Ecto neural progenitor cell (in vitro differentiated cells): ENCODE measurements around the gene LPP.
"Not testable (repeated sequence)": the region's sequence is repeated elsewhere in the genome, so short reads cannot be mapped to it uniquely, and the experiment has no call there.

ENCODE experiments used
- DNase-seq: peaks from one replicate; pipeline ENCODE4 v3.0.0-alpha.2; 2018; ENCODE audit warnings: low spot score

Gene LPP

DNA sequence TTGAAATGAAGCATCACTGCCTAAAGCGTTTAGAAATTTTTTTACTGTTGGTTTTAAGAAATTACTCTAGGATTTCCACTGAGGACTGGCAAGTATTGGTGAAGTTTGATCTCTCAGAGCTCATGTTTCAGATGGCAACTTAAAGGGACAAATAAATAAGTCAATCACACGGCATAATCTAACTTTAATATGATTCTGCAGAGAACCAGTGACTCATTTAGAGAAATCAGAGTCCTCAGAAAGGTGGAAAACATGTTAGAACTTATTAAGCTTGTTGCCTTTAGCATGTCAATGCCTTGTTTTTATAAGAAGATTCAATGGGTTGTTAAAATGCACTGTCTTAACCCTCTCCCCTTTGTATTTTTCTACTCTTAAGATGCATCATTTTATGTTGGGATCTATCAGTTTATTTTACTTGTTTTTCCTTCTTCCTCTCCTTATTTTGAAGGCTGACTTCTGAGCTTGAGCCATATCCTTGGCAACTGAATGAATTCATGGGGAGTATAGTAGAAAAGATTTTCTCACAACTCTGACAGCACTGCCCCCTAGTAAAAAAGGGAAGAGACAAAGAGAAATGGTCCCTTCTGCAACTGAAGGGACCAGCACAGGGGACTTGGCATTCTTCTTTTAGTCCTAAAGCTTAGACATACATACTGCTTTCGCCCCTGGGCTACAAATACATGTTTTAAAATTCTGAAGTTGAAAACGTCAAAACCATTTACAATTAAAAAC, 431.2 kb downstream of the LPP start:
- no peak for DNase-seq

DNA sequence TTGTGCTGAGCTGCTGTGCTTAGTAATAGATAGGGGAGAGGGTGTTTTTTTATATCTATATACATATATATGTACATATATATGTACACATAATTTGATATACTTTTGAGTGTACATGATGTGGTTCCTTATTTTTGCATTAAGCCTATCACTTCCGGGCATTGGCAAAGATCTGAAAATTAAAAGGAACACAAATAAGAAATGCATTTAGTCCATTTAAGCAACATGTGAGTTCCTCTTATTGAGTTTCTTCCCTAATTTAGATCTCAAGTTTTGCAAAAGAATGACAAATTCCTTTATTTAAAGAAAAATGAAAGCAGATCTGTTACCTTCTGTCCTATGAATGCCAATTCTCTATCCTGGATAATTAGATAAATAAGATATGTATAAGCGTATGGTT, 435.1 kb downstream of the LPP start:
- DNase-seq, result no peak

DNA sequence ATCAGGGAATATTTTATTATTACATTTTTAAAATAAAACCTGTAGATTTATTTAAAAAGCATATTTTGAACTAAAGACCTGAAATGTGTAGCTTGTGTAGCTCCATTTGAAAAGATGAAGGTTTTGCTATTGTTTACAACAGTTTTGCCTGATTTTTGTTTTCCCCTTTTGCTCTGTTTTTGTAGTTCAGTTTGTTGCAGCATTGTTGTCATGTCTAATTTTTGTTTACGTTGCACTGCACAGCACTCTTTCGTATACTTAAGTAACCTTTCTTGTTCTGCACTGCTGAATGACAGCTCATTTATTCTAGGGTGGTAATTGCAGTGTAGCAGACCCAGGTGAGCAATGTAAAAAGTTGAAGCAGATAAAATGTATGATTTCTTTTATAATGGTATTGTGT, 435.8 kb downstream of the LPP start:
- no peak for DNase-seq

DNA sequence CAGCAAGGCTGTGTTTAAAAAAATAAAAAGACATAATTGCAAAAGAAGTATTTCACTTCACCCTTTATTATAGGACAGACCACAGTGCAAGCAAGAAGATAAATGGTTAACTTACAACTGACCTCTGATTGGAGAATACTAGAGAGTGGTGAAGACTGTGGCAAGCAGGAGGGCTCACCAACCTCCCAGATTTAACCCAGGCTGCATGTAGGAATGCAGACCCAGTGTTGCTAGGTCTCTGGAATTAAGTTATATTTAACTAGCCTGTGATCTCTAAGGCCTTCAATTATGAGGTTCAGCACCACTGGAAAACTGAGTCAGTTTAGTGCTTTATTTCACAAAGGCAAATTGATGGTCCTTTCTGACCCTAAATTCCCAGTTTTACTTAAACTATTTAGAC, 436.6 kb downstream of the LPP start:
- DNase-seq, result no peak

DNA sequence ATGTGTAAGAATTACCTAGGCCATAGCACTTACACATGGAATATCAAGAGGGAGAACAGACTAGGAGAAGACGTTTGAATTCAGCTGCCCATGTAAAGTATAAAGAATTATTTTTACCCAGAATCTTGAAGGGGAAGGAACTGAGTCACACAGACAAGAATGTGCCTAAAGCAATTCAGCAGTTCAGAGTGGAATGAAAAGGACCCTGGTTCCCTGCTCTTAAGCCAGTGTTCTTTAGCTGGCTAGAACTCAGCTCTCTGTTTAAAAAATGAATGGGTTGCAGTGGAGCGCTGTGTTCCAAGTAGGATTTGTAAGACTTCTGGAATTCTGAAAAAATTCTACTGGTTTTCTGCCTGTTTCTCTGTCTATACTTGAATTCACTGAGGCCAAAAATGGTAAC, 440.2 kb downstream of the LPP start:
- no peak for DNase-seq

DNA sequence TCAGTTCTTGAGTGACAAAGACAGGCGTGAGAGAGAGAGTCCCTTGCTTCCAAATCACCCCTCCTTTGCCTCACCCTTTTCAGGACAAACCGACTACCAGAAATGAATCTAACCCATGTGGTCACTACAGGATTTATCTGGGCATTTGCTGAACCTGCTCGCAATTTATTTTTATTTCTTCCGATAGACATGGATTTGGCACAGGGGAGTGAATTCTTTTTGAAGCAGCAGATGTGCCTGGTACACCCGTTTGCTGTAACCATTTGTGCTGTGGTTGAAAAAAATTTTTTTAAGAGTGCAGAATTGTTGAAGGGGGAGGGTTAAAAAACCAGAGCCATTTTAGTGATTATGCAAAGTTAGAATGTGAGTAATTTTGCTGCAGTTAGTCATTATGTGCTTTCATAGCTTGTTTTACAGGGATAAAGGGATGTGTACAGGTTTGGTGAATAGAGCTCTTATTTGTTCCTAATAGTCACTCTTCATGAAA, 442.0 kb downstream of the LPP start:
- no peak for DNase-seq

DNA sequence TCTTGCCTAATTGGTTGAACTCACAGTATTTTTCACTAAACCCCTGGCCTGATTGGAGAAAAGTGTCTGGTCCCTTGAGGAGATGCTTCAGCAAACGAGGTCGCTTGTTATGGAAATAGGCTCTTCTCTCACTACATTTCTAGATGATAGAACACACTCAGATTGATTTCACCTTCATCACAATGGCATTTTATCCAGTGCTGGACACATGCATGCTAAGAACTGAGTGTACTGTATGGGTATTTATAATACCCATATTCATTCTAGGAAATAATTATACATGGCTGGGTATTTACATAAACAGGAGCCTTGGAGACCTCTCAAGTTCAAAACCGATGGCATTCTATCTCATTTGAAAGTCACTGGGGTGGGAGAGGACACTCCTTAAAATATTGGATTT, 444.9 kb downstream of the LPP start:
- no peak for DNase-seq

DNA sequence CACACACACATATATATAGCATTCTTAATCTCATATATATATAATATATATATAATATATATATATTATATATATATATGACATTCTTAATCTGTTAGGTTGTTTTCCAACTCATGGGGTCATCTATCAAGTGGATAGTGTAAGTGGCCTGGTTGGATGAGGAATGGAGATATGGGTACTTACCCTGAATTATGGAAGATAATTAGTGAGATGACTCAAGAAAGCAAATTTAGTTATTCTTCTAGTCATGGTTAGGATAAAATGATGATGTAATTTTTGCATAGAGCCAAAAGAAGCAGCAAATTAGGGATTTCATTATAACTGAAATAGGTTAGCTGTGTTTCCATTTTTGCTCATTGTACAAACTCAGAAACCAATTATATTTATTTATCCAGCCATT, 448.2 kb downstream of the LPP start:
- no peak for DNase-seq

DNA sequence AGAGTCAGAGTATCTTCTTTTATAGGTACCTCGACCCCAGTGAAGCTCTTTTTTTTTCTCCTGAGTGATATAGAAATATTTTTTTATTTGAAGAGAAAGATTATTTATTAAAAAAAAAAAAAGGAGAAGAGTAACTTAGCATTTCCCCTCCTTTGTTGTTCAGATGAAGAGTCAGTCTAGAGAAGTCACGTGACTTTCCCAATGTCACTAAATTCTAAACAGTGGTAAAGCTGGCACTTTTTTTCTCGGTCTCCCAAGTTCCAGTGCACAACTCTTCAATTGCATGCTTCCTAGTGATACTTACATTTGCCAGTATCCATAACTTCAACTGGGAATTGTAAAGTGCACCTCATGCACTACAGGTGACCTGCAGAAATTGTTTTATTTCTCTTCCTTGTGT, 448.7 kb downstream of the LPP start:
- no peak for DNase-seq

DNA sequence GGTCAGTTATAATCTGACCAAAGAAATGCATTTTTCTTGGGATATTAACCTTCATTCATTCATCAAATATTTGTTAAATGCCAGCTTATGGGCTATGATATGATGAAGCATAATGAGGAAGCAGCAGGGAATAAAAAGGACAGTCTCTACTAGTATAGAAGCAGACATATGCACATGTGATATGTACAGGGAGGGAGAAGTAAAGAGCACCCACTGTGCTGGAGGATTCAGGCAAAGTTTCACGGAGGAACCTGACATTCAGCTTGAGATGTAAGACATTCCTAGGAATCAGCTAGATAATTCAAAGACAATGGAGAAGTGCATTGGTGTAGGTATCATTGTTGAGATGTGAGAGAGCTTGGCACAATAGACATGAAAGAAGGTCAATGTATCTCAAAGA, 450.7 kb downstream of the LPP start:
- DNase-seq, result no peak

DNA sequence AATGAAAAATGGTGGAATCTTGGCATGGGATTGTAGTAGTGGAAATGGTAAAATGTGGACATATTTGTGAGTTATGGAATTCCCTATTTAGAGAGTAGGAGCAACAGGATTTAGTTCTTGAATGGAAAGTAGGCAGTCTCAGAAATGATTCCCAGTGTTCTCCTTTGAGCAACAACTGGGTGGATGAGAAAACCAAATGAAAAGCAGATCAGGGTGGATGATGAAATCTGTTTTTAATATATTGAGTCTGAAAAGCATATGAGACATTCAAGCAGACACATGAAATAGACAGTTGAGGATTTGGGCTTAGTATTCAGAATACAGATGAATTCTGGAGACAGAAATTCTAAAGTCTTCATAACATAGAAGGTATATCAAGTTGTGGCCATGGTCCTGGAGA, 451.3 kb downstream of the LPP start:
- DNase-seq, result no peak

DNA sequence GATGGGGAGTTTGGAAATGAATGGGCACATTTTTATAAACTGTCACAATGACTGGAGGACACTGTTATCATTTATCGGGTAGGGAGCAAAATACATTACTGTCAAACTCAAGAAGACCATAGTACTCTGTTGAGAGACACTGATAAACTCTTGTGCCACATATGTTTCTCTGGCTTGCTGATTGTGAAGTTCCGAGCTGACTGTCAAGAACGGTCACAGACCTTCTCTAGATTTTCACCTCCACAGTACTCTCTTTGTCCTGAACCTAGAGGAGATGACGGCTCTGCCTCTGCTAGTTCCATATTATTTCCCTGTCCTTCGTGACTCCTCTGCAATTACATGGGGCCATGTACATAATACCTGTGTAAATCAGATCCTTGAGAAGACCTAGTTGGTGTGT, 451.9 kb downstream of the LPP start:
- no peak for DNase-seq

DNA sequence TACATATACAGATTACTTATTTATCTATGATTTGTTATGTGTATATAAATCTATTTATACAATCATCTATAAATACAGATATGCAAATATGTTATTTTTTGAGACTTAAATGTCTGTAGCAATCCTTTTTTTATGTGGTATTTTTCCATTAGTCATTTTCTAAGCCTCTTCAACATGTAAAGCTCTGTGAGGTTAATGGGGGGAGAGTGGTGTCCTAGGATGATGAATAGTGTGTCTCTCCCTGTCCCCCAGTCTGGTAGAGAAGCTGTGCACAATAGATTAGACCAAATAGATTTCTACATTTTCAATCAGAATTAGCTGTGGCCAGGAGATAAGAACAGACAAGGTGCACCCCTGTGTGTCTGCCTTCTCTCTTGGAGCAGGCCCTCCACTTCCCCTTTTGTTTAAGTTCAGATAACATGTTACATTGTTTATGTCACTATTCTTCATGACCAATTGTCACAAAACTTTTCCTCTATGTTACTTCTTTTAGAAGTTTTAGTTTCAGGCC, 453.9 kb downstream of the LPP start:
- DNase-seq, result no peak

DNA sequence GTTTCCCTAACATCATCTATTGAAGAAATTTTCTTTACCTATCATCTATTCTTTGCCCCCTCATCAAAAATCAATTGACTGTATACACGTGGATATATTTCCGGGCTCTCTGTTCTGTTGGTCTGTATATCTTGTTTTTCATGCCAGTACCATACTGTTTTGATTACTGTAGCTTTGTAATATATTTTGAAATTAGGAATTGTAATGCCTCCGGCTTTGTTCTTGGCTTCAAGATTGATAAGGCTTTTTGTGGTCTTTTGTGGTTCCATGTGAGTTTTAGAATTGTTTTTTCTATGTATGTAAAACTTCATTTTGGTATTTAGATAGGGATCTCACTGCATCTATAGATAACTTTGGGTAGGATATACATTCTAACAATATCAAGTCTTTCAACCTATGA, 454.4 kb downstream of the LPP start:
- DNase-seq, result no peak

DNA sequence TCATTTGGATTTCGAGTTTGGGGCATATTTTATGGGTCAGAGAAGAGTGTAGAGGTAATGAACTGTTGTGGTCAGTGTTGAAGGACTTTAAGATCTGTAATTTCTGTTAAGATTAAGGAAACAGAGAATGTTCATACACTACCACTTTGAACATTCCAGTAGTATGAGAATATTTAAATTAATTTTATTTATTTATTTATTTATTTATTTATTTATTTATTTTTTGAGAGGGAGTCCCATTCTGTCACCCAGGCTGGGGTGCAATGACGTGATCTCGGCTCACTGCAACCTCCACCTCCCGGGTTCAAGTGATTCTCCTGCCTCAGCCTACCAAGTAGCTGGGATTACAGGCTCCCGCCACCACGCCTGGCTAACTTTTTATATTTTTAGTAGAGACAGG, 459.8 kb downstream of the LPP start:
- DNase-seq, result not testable (repeated sequence)

DNA sequence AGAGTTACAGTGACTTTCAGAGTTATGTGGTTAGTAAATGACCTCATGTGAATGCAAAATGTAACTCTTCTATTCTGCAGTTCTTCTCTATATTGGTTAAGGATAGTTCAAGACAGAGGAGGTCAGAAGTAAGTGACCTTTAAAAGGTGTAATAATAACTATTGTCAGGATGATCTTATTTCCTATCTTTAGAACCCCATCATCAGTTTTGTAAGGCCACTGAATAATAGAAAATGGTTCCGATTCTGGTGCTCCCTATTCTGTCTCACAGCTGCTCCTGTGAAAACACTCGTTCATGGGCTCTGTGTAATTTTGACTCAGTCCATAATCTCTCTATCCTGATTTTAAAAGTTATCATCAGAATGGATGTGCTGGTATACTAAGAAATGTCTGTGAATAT, 463.3 kb downstream of the LPP start:
- DNase-seq, result no peak

DNA sequence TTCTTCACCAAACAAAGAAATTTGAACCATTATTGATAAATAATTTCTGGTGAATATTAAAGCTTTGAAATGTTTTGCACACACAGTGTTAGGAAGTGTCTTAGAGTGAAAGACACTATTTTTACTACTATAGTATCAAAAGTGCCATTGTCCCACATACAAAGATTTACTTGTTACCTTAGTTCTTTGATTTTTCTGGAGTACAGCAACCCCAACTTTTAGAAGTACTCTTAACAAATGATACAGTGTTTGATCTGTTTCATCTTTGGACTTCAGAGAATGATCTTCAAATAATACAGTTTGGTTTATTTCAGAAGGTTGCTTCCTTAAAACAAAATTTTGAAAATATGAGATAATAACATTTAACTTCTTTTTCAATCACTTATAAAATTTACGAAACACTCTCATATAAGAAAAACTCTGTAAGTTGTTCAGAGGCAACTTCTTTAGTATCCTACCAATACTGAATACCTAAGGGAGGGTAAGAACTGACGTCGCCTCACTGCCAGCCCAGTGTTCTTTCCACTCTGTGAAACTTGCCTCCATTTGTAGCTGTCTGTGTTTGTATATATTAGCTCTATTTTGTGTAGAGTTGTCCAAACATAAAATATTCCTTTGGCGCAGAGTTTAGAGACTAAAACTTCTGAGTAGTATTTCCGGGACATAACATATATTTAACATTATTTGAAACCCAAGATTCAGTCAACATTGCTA, 464.2 kb downstream of the LPP start:
- DNase-seq, result no peak

DNA sequence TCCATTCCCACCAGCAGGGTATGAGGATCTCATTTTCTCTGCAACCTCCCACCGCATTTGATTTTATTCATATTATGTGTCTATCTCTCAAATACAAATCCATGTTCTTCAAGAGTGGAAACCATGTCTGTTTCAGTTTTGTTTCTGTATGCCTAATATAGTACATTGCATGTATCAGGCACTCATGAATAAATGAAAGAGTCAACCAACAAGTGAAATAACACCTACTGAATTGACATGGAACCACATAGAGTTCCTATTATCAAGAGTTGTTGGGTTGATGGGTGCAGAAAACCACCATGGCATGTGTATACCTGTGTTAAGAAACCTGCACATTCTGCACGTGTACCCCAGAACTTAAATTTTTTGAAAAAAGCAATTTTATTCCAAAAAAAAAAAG, 466.8 kb downstream of the LPP start:
- no peak for DNase-seq

DNA sequence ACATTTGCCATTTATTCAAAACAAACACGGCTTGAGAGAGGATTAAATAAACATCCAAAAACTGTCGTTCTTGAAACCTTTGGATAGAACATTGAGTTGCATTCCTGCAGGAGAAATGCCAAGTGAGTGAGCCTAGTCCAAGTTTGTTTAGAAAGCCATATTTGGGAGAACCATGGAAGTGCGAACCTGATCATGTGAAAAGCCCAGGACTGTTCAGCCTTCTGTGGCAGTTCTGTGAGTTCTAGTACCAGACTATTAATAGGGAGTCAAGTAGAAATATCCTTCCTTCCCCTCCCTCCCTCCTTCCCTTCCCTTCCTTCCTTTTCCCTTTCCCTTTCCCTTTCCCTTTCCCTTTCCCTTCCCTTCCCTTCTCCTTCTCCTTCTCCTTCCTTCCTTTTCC, 470.4 kb downstream of the LPP start:
- DNase-seq, result no peak

DNA sequence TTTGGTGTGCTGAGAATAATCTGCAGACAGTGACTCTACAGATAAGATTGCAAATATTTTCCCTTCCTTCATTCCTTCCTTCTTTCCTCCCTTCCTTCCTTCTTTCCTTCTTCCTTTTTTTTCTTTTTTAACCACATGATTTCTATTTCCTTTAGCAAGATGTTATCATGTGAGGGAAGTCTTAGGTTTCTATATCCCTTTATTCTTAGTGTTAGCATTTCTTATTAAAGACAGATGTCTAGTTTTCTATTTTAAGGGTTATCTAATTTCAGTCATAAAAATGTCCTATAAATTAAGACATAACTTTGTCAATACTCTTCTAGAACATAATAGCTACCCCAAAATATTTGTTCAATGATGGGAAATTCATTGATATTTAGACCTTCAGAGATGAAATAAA, 470.9 kb downstream of the LPP start:
- DNase-seq, result no peak

DNA sequence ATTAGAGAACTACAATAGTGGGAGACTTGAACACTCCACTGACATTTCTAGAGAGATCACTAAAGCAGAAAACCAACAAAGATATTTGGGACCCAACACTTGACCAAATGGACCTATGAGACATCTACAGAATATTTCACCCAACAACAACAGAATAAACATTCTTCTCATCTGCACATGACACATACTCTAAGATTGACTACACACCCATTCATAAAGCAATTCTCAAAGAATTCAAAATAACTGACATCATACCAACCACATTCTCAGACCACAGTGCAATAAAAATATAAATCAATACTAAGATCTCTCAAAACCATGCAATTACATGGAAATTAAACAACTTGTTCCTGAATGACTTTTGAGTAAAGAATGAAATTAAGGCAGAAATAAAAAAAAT, 473.7 kb downstream of the LPP start:
- no peak for DNase-seq

DNA sequence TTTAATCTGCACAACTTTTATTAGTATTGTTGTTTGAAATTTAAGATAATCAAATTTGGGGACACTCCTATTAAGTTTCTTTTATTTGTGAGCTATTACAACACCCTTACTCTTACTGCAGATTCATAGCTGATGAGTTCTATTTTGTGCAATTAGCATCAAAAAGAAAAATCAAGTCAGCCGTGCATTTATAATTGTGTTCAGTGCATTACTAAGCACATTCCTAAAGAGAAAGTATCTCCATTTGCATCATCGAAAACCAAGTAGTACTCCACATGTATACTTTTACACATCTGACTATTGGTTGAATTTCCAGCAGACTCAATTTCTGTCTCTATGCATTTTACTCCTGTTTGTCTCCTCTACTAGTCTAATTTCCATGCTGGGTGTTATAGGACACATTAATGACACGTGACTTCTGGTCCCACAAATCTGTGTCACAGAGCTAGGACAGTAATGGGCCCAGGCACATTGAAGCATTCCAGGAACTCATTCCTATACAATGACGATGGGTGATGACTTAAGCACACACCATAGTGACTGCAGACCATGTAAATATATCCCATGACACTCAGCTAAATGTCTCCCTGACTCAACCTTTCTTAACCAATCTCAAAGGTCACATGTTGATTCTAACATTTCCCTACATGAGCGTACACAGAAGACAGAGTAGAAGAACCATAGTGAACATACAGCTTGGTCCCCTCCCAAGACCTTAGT, 477.5 kb downstream of the LPP start:
- DNase-seq, result no peak

DNA sequence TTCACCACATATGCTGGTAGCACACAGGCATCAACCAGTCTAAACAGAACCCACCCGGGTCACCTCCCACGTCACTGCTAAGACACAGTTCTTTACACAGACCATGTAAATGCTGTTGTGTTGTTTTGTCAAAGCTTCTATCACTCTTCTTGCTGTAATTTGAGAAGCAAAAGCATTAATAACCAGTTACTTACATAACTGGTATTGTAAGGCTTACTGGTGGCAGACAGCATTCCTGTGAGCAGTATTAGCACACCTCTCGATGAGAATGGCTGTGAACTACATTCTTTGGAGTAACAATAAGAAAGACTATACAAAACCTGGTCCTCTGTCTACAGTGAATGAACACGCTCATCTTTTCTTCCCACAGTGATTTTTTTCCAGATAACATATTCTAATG, 479.2 kb downstream of the LPP start:
- DNase-seq, result no peak
